Breast epithelium (tissue), 4 donors: ENCODE results near the gene SLC25A21. TPM values are rescaled to one million over a fixed set of nuclear protein-coding genes. Genes with fewer than 3 reads are reported as not detected.

ENCODE experiments used
- DNase-seq, 2 donors: peaks; one replicate each; pipeline ENCODE4 v3.0.0-alpha.2; 2019; ENCODE audit warnings: low spot score in 2 of 2
- H3K27ac ChIP-seq, 2 donors: fragments of 200-600 bp; sonication (generic) in 1 of 2; one replicate each; pipeline ENCODE4 v1.5.1; 2016 to 2019; ENCODE audit warnings: mild to moderate bottlenecking in 1 of 2
- H3K27me3 ChIP-seq, 2 donors: fragments of 200-600 bp; sonication (generic) in 1 of 2; one replicate each; pipeline versions ENCODE4 v1.5.1 to v1.6.0; 2017 to 2019; ENCODE audit warnings: control low read depth in 1 of 2, mild to moderate bottlenecking in 1 of 2
- H3K36me3 ChIP-seq: fragments of 200-600 bp; one replicate; pipeline ENCODE4 v1.5.1; 2019
- H3K4me1 ChIP-seq, 2 donors: fragments of 200-600 bp; sonication (generic); one replicate each; pipeline ENCODE4 v1.5.1; 2016 to 2019; ENCODE audit warnings: control low read depth in 1 of 2
- H3K4me3 ChIP-seq, 3 donors: fragments of 200-600 bp; sonication (generic); 1 replicate in 2 of 3; 2 replicates in 1 of 3; pipeline ENCODE4 v1.5.1; 2016 to 2019; ENCODE audit warnings: mild to moderate bottlenecking in 3 of 3, moderate library complexity in 2 of 3
- H3K9me3 ChIP-seq, 2 donors: fragments of 200-600 bp; sonication (generic) in 1 of 2; one replicate each; pipeline ENCODE4 v1.5.1; 2016 to 2019; ENCODE audit warnings: control low read depth in 1 of 2
- POLR2A ChIP-seq: fragments of 450-650 bp; IDR thresholded peaks from one replicate; pipeline ENCODE4 v1.6.1; 2016; ENCODE audit warnings: antibody characterized with exemption, mild to moderate bottlenecking, moderate library complexity
- POLR2AphosphoS5 ChIP-seq, 3 donors: sonication (generic); formaldehyde crosslinking; IDR thresholded peaks; one replicate each; pipeline ENCODE4 v1.6.1; 2017; ENCODE audit warnings: antibody characterized with exemption in 3 of 3
- intact Hi-C: fragments of 100-400 bp; cut with DNase I; formaldehyde crosslinking; loops from one replicate; pipeline ENCODE4 v1.15.1; 2023; ENCODE audit warnings: low total_unique reads
- total RNA-seq, 3 donors: library from RNA; depleted of rRNA; stranded (reverse); fragments of >200 nt; gene quantifications; one replicate each; pipeline ENCODE4 v1.1.0, GENCODE V29; 2016
- TF ChIP-seq, protein P1 (sequence below), 3 donors: fragments of 450-650 bp; IDR thresholded peaks; one replicate each; pipeline ENCODE4 v1.5.1; 2016 to 2017; ENCODE audit warnings: antibody characterized with exemption in 3 of 3, mild to moderate bottlenecking in 3 of 3, moderate library complexity in 3 of 3

The SLC25A21 gene
- total RNA-seq, 3 donors from 2014 or later, result 0.66 to 2.3 (median 1.6) TPM

DNA sequence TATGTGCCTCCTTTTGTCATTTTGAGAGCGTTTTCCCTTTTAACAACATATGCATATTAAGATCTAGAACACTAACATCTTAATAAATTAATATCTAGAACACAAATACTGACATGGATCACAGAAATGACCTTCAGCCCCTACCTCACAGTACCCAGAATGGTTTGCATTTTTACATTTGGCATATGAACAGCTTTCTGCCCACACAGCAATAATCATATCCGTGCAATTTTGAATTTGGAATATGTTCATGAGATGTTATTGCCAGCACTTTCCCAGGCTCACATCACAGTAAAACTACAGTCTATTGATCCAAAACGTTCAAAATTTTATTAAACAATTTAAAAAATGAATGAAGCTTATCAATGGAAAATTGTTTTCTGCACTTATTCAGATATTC lies 114.6 kb downstream of the SLC25A21 start:
- H3K27me3 ChIP-seq, result no peaks in the 10 kb centered on the region
- no peaks in the 10 kb centered on the region for H3K36me3 ChIP-seq
- intact Hi-C loops, result no loop called here
- H3K4me1 ChIP-seq, result no peaks in the 10 kb centered on the region
- no peak for DNase-seq
- no peak for TF ChIP-seq POLR2A
- TF ChIP-seq, protein P1, sequence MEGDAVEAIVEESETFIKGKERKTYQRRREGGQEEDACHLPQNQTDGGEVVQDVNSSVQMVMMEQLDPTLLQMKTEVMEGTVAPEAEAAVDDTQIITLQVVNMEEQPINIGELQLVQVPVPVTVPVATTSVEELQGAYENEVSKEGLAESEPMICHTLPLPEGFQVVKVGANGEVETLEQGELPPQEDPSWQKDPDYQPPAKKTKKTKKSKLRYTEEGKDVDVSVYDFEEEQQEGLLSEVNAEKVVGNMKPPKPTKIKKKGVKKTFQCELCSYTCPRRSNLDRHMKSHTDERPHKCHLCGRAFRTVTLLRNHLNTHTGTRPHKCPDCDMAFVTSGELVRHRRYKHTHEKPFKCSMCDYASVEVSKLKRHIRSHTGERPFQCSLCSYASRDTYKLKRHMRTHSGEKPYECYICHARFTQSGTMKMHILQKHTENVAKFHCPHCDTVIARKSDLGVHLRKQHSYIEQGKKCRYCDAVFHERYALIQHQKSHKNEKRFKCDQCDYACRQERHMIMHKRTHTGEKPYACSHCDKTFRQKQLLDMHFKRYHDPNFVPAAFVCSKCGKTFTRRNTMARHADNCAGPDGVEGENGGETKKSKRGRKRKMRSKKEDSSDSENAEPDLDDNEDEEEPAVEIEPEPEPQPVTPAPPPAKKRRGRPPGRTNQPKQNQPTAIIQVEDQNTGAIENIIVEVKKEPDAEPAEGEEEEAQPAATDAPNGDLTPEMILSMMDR (IDR thresholded peaks at IDR 0.05), result no peak
- TF ChIP-seq POLR2AphosphoS5 (IDR thresholded peaks at IDR 0.05), result no peak
- peaks cover 0 to 15% of the 10 kb centered on the region in 2 donors for H3K9me3 ChIP-seq
- H3K4me3 ChIP-seq, result no peak overlapping the region
- H3K27ac ChIP-seq, result no peak overlapping the region

DNA sequence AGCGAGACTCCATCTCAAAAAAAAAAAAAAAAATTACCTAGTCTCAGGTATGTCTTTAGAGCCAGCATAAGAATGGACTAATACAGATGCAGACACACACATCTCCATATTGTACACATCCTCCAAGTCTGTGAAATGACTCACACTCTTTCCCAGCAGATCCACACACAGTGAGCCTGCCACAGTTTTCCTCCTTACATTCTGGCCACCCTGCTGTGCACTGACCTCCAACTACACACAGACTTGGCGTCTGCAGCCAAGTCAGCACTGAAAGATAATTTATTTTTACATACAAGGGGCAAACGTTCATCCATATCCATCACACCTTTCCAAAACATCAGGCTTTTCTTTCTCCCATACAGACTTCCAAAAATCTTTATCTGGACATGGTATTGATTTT lies 115.9 kb downstream of the SLC25A21 start:
- Histone ChIP-seq H3K9me3 (peaks cover 0 to 15% of the 10 kb centered on the region in 2 donors), H3K4me1 (no peaks in the 10 kb centered on the region), H3K4me3 (no peak overlapping the region), H3K27me3 (no peaks in the 10 kb centered on the region), H3K27ac (no peak overlapping the region), H3K36me3 (no peaks in the 10 kb centered on the region)
- no peak for DNase-seq
- TF ChIP-seq, protein P1 (IDR thresholded peaks at IDR 0.05), result no peak
- no peak for TF ChIP-seq POLR2AphosphoS5 (IDR thresholded peaks at IDR 0.05)
- TF ChIP-seq POLR2A, result no peak
- intact Hi-C loops, result no loop called here

DNA sequence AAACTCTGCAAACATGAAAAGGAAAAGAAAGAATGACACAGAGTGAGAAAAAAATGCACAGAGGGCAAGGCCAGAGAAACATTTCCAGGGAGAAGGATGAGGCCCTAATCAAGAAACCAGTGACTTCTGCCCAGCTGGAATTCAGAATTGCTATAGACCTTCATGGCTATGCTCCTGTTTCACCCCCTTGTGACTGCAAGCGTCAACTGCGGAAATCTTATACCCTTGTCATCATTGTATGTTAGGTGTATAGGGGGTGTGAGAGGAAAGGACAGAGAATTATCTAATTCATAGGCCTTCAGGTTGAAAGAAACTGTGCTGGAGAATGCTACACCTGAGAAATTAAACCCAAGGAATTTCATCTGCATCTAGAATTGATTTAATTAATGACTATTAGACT lies 117.5 kb downstream of the SLC25A21 start:
- H3K27ac ChIP-seq, result no peak overlapping the region
- H3K4me1 ChIP-seq, result no peaks in the 10 kb centered on the region
- TF ChIP-seq POLR2A (no peak), POLR2AphosphoS5 (IDR thresholded peaks at IDR 0.05) (no peak)
- TF ChIP-seq, protein P1 (IDR thresholded peaks at IDR 0.05), result no peak
- no peak for DNase-seq
- intact Hi-C loops, result no loop called here
- no peak overlapping the region for H3K4me3 ChIP-seq
- H3K36me3 ChIP-seq, result no peaks in the 10 kb centered on the region
- H3K9me3 ChIP-seq, result peaks cover 0 to 15% of the 10 kb centered on the region in 2 donors
- H3K27me3 ChIP-seq, result no peaks in the 10 kb centered on the region

DNA sequence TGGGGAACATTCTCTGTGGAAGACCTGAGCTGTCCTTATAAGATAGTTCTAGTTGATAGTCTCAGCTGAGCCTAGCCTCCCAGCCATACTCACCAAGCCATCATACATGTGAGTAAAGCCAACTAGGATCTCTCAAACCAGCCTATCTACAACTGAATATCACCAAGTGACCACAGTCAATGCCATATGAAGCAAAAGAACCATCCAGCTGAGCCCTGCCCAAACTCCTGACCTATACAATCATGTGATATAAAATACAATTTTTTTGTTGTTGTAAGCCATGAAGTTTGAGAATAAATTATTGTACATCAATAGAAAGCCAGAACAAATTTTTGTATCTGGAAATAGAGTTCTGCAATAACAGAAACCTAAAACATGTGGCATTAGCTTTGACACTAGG lies 118.3 kb downstream of the SLC25A21 start:
- Histone ChIP-seq H3K4me1 (no peaks in the 10 kb centered on the region), H3K27ac (no peak overlapping the region), H3K4me3 (no peak overlapping the region), H3K27me3 (no peaks in the 10 kb centered on the region), H3K36me3 (no peaks in the 10 kb centered on the region), H3K9me3 (peaks cover 0 to 15% of the 10 kb centered on the region in 2 donors)
- intact Hi-C loops, result no loop called here
- DNase-seq, result no peak
- TF ChIP-seq, protein P1 (IDR thresholded peaks at IDR 0.05), result no peak
- no peak for TF ChIP-seq POLR2AphosphoS5 (IDR thresholded peaks at IDR 0.05)
- TF ChIP-seq POLR2A, result no peak

DNA sequence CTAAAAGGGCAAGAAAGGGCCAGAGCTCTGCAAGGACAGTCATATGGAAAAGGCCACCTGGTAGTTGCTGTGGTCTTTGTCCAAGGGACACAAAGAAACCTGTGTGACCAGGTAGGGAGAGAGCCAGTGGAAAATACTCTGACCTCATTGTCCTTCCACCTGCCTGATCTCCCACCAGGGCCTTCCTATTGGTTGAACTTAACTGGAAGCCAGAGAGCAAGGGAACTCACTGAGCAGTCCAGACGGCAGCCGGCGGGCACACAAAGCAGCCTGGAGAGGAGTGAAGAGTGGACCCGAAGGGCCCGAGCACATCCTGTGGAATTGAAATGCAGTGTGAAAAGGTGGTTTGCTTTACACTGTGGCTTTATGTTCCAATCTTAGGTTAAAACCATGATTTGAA lies 120.7 kb downstream of the SLC25A21 start:
- no peak for DNase-seq
- no peak for TF ChIP-seq POLR2AphosphoS5 (IDR thresholded peaks at IDR 0.05)
- TF ChIP-seq, protein P1 (IDR thresholded peaks at IDR 0.05), result no peak
- TF ChIP-seq POLR2A, result no peak
- Histone ChIP-seq H3K36me3 (no peaks in the 10 kb centered on the region), H3K4me1 (no peaks in the 10 kb centered on the region), H3K4me3 (no peak overlapping the region), H3K27ac (no peak overlapping the region), H3K27me3 (no peaks in the 10 kb centered on the region), H3K9me3 (peaks cover 0 to 15% of the 10 kb centered on the region in 2 donors)
- intact Hi-C loops, result no loop called here
